GM23338 (cell line): ENCODE measurements around the gene ABCC10.

ENCODE experiments used
- EZH2phosphoT487 ChIP-seq: fragments of 200-600 bp; sonication (generic); IDR thresholded peaks from one replicate; pipeline ENCODE4 v1.8.1; 2018; ENCODE audit warnings: antibody characterized with exemption; ENCODE audit not compliant: unreplicated experiment
- POLR2AphosphoS5 ChIP-seq: IDR thresholded peaks from 2 replicates; pipeline ENCODE4 v1.6.1; 2016; ENCODE audit warnings: antibody characterized with exemption, low read depth
- TF ChIP-seq, protein P1 (sequence below), 2 experiments: fragments of 200-600 bp in 1 of 2; sonication (generic) in 1 of 2; conservative IDR thresholded peaks; 2 replicates each; pipeline versions ENCODE4 v1.5.1 to v1.6.1; 2016 to 2017; ENCODE audit warnings: antibody characterized with exemption in 2 of 2, low read depth in 2 of 2, mild to moderate bottlenecking in 2 of 2, moderate library complexity in 1 of 2

DNA sequence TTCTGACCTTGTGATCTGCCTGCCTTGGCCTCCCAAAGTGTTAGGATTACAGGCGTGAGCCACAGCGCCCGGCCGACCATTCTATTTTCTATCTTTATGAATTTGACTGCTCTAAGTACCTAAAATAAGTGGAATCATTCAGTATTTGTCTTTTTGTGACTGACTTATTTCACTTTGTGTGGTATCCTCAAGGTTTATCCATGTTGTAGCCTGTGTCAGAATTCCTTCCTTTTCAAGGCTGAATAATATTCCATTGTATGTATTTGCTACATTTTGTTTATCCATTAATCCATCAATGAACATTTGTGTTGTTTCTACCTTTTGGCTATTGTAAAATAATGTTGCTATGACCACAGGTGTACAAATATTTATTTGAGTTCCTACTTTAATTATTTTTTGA is 45.2 kb downstream of the ABCC10 start:
- TF ChIP-seq POLR2AphosphoS5 (no peak), EZH2phosphoT487 (no peak)
- TF ChIP-seq, protein P1, sequence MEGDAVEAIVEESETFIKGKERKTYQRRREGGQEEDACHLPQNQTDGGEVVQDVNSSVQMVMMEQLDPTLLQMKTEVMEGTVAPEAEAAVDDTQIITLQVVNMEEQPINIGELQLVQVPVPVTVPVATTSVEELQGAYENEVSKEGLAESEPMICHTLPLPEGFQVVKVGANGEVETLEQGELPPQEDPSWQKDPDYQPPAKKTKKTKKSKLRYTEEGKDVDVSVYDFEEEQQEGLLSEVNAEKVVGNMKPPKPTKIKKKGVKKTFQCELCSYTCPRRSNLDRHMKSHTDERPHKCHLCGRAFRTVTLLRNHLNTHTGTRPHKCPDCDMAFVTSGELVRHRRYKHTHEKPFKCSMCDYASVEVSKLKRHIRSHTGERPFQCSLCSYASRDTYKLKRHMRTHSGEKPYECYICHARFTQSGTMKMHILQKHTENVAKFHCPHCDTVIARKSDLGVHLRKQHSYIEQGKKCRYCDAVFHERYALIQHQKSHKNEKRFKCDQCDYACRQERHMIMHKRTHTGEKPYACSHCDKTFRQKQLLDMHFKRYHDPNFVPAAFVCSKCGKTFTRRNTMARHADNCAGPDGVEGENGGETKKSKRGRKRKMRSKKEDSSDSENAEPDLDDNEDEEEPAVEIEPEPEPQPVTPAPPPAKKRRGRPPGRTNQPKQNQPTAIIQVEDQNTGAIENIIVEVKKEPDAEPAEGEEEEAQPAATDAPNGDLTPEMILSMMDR (conservative IDR thresholded peaks at IDR 0.05; ENCODE audit: low read depth in 2 of 2) = no peak
